Inflammatory macrophage treated with lipopolysaccharide for 4 hours (primary cell): Measurements from ENCODE around the gene KCNN4.
"Not testable (repeated sequence)": the region's sequence is repeated elsewhere in the genome, so short reads cannot be mapped to it uniquely, and the experiment has no call there.

Experiments
- DNase-seq: peaks from one replicate; pipeline ENCODE4 v3.0.0-alpha.2; 2020

KCNN4 gene

GRCh38 chr19:43798546-43799409 is 18.0 kb upstream of the KCNN4 start:
- peak; percentile 54 for DNase-seq

GRCh38 chr19:43798026-43798545 is 17.3 kb upstream of the KCNN4 start:
- DNase-seq: no peak

GRCh38 chr19:43797556-43797955 is 16.8 kb upstream of the KCNN4 start:
- DNase-seq: no peak

- no peak for DNase-seq
Observed at GRCh38 chr19:43797118-43797517, 16.3 kb upstream of the KCNN4 start.

- no peak for DNase-seq
Observed at GRCh38 chr19:43790587-43790986, 9.8 kb upstream of the KCNN4 start.

GRCh38 chr19:43789029-43789428 is 8.3 kb upstream of the KCNN4 start:
- DNase-seq: peak; percentile 59

GRCh38 chr19:43786665-43787064 is 5.9 kb upstream of the KCNN4 start:
- DNase-seq: no peak

- peak; percentile 89 for DNase-seq
Observed at GRCh38 chr19:43784981-43785808, 4.4 kb upstream of the KCNN4 start.

- peak; percentile 85 for DNase-seq
Observed at GRCh38 chr19:43784241-43784980, 3.6 kb upstream of the KCNN4 start.

GRCh38 chr19:43783636-43784035 is 2.9 kb upstream of the KCNN4 start:
- no peak for DNase-seq

GRCh38 chr19:43782689-43783231 is 2.0 kb upstream of the KCNN4 start:
- DNase-seq: no peak

- DNase-seq: no peak
Observed at GRCh38 chr19:43782311-43782660, 1.5 kb upstream of the KCNN4 start.

- DNase-seq: no peak
Observed at GRCh38 chr19:43781630-43782310, 997 bp upstream of the KCNN4 start.

GRCh38 chr19:43779820-43780219 is 953 bp downstream of the KCNN4 start:
- DNase-seq: no peak

GRCh38 chr19:43779147-43779819 is 1.5 kb downstream of the KCNN4 start:
- DNase-seq: peak; percentile 58

- no peak for DNase-seq
Observed at GRCh38 chr19:43778651-43779050, 2.1 kb downstream of the KCNN4 start.

GRCh38 chr19:43777163-43777695 is 3.5 kb downstream of the KCNN4 start:
- no peak for DNase-seq

GRCh38 chr19:43776286-43776685 is 4.5 kb downstream of the KCNN4 start:
- no peak for DNase-seq

GRCh38 chr19:43775299-43775890 is 5.4 kb downstream of the KCNN4 start:
- no peak for DNase-seq

GRCh38 chr19:43774940-43775258 is 5.9 kb downstream of the KCNN4 start:
- DNase-seq: not testable (repeated sequence)
